SIG-M5 (cell line): ENCODE measurements around the gene DENND4C.

Experiments used
- DNase-seq: peaks from one replicate; lab custom pipeline; 2025; lab: John Stamatoyannopoulos, UW

DENND4C gene

DNA sequence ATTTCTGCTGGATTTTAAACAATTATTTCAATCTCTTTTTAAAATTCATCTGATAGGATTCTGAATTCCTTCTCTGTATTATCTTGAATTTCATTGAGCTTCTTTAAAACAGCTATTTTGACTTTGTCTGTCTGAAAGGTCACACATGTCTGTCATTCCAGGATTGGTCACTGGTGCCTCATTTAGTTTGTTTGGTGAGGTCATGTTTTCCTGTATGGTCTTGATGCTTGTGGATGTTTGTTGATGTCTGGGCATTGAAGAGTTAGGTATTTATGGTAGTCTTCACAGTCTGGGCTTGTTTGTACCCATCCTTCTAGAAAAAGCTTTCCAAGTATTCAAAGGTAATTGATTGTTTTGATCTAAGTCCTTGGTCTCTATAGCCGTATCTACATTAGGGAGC, 39.1 kb downstream of the DENND4C start:
- DNase-seq: no peak

- no peak for DNase-seq
Measured at GRCh38 chr9:19270421-19270949, 40.0 kb downstream of the DENND4C start.

DNA sequence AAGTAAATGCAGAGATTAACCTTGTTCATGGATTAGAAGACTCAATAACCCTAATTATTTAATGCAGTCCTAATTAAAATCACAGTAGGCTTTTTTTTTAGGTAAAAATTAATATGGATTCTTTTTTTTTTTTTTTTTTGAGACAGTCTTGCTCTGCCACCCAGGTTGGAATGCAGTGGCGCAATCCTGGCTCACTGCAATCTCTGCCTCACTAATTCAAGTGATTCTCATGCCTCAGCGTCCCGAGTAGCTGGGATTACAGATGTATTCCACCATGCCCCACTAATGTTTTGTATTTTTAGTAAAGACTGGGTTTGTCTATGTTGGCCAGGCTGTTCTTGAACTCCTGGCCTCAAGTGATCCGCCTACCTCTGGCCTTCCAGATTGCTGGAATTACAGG, 40.6 kb downstream of the DENND4C start:
- DNase-seq: no peak

DNA sequence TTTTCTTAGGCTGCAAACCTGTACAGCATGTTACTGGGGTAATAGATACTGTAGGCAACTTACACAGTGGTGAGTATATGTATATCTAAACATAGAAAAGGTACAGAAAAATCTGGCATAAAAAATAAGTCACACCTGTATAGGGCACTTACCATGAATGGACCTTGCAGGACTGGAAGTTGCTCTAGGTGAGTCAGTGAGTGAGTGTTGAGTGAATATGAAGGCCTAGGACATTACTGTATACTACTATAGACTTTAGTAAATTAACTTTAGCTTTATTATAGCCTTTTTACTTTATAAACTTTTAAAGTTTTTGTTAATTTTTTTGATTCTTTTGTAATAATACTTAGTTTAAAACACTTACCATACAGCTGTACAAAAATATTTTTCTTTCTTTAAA, 51.3 kb downstream of the DENND4C start:
- DNase-seq: no peak

DNA sequence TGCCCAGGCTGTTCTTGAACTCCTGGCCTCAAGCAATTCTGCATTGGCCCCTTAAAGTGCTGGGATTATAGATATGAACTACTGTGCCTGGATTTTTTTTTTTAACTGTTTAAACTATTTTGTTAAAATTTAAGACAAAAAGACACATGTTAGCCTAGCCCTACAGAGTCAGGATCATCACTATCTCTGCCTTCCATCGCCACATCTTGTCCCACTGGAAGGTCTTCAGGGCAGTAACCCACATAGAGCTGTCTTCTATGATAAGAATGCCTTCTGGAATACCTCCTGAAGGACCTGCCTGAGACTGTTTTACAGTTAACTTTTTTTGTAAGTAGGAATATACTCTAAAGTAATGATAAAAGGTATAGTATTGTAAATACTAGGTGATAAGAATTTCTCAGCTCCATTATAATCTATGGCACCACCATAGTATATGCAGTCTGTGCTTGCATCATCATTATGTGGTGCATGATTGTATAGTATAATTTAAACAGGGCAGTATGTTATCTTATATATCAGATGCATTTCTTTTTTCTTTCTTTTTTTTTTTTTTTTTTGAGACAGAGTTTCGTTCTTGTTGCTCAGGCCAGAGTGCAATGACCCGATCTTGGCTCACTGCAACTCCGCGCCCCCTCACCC, 52.7 kb downstream of the DENND4C start:
- DNase-seq: no peak

- no peak for DNase-seq
Measured at GRCh38 chr9:19284729-19285128, 54.2 kb downstream of the DENND4C start.

DNA sequence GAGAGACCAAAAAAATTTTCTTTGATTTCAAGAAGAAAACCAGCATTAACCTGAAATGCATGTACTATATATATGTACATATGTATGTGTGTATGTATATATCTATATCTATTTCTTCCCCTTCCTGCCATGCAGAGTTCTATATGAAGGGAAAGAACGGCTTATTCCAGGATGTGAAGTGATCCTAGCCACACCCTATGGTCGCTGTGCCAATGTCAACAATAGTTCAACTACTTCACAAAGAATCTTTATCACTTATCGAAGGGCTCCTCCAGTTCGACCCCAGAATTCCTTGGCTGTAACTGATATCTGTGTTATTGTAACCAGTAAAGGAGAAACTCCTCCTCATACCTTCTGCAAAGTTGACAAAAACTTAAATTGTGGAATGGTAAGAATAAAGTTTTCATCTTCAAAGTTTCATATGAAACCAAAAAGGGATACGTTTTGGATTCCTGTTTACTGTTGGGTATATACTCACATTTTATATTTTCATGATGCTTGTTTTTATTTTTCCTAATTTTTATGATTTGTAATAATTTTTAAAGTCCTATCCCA, 56.2 kb downstream of the DENND4C start:
- DNase-seq: no peak

DNA sequence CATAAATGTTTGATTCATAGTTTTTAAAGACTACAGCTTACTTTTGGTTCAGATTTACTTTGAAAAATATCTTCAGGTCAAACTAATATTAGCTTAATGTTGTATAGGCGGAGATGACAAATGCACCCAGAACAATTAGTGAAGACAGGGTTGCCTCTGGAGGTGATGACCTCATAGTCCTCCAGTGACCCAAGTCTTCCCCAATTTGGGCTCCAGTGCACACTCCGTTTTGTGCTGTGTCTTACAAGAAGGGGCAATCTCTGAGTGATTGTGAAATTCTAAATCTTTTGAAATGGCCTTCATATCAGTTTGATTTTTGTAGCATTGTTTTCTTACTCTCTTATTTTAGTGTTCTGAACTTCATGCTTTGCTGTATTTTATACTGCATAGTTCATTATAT, 57.6 kb downstream of the DENND4C start:
- no peak for DNase-seq

- DNase-seq: no peak
Measured at GRCh38 chr9:19290103-19290502, 59.6 kb downstream of the DENND4C start.

DNA sequence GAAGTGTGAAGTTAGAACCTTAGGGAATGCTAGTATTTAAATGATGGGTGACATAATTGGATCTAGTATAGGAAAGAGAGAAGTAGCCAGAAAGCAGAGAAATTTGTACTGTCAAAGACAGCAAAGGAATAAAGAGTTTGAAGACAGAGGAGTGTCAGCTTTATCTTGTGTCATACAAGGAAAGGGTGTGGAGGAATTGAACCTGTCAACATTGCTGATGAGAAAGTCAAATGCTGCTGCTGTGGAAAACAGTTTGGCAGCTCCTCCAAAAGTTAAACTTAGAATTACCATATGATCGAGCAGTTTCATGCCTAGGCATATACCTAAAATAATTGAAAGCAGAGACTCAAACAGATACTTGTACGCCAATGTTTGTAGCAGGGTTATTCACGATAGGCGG, 63.7 kb downstream of the DENND4C start:
- no peak for DNase-seq

DNA sequence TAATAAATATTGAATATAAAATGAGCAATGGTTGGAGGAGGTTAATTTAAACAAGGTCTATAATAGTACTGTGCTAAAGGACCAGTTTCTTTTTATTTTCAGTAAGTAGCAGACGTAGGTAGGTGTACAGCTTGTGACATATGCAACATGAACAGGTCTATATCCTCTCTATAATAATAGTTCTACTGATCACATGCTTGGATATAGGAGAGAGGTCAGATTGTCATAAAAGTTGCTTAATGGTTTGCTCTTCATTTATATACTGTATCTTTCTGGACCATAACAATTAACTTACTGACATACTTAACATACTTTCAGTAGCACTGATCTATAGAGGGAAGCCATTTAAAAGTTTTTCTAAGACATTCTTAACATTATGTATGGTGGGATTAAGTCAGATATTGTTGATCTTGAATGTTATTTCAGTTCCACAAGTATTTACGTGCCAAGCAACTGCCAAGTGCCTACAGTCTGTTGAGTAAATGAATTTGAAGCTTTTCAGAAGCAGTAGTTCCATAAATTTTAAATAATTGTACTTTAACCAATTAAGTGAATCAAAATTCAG, 68.0 kb downstream of the DENND4C start:
- DNase-seq: no peak

- DNase-seq: no peak
Measured at GRCh38 chr9:19303216-19303615, 72.7 kb downstream of the DENND4C start.

GRCh38 chr9:19306568-19306967, 76.1 kb downstream of the DENND4C start:
- no peak for DNase-seq

DNA sequence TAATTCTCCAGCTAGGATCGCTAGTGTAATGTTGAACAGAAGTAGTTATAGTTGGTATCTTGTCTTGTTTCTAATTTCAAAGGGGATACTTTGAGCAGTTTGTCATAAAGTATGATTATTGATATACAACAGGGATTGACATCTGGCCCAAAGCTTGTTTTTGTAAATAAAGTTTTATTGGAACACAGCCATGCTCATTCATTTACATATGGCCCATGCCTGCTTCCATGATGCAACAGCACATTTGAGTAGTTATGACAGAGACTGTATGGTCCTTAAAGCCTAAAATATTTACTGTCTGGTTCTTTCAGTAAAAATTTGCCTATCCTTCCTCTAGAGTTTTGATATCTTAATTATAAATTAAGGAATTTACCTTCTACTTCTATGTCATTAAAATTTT, 79.8 kb downstream of the DENND4C start:
- no peak for DNase-seq

- DNase-seq: no peak
Measured at GRCh38 chr9:19313573-19313972, 83.1 kb downstream of the DENND4C start.

- no peak for DNase-seq
Measured at GRCh38 chr9:19320495-19320894, 90.0 kb downstream of the DENND4C start.

GRCh38 chr9:19331877-19332276, 101.4 kb downstream of the DENND4C start:
- DNase-seq: no peak

GRCh38 chr9:19336166-19336565, 105.7 kb downstream of the DENND4C start:
- no peak for DNase-seq

DNA sequence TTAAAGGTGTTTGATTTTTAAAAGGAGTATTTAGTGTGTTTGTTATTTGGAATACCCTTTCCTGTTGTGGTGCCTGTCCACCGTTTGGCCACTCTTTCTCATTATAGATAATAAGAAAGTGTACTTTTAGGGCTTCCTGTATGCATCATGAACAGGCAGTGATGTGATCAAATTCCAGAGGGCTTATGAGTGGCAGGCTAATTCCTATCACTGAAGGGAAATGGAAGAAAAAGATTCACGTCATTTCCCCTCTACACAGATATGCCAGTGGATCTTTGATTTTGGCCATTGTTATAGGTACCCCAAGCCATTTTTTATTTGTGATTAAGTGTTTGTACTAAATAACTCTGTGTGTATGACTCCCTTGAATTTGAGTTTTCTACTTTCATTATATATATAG, 112.5 kb downstream of the DENND4C start:
- no peak for DNase-seq

DNA sequence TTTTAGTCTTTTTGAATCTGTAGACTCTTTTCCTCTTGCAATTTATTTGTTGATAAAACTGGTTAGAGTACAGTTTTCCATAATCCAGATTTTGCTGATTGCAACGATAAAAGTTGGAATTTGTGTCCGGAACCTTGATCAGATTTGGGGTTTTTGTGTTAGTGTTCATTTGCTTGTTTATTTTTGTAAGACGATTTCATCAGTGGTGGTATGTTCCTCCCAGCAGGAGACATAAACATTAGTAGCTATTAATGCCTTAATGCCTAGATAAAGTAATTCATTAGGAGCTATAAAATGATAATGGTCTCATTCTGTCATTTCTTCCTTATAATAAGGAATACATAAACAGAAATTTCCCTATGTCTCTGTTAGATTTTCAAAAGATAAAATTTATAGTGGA, 128.2 kb downstream of the DENND4C start:
- no peak for DNase-seq

DNA sequence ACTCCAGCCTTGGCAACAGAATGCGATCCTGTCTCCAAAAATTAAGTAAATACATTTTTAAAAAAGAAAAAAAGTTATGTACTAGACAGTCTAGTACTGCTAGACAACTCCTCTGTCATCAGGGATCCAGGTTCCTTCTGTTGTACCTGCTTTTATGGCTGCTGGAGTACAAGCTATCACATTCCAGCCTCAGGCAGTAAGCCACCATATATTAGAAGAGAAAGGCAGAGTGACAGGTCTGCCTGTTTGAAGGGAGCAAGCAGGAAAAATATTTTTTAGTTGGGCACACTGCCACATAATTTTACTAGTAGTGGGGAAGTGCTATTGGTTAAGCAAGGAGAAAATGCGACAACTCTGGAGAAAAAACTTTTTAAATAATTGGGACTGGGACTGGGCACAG, 138.6 kb downstream of the DENND4C start:
- no peak for DNase-seq

DNA sequence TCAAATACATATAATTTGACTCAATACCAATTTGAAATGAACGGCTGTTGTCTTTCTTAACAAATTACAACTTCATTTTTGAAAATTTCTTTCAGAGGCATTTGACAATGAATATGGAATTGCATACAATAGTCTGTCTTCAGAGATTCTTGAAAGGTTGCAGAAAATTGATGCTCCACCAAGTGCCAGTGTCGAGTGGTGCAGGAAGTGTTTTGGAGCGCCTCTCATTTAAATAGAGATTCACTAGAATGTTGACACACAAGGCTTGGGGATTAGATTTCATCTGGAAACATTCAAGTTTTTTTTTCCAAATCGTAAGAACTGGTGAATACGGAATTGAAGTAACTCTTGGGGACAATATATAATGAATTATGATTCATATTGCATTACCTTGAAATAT, 141.4 kb downstream of the DENND4C start:
- DNase-seq: no peak

DNA sequence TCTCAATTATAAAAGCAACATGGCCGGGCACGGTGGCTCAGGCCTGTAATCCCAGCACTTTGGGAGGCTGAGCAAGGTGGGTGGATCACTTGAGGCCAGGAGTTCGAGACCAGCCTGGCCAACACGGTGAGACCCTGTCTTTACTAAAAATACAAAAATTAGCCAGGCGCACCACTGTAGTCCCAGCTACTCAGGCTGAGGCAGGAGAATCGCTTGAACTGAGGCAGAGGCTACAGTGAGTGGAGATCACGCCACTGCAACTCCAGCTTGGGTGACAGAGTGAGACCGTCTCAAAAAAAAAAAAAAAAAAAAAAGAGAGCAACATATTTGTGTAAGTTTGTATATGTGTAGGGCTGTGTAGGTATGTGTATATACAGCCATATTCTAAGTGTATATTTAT, 142.1 kb downstream of the DENND4C start:
- DNase-seq: no peak

GRCh38 chr9:19373527-19373926, 143.0 kb downstream of the DENND4C start:
- DNase-seq: no peak
